ENCODE data around the gene RPS19.

RPS19 gene

GRCh38 chr19:41859618-41860418 lies at the start of gene RPS19:
RPS19 (plus strand) TSS chr19:41860255; CDS start chr19:41860775, 520 bp downstream.
- peak; percentile 99 for DNase-seq

- no peak for DNase-seq
These were observed 49.8 kb upstream of the RPS19 start for GRCh38 chr19:41810301-41810700.

- no peak for DNase-seq
These were observed 49.0 kb upstream of the RPS19 start for GRCh38 chr19:41811036-41811435.

DNA sequence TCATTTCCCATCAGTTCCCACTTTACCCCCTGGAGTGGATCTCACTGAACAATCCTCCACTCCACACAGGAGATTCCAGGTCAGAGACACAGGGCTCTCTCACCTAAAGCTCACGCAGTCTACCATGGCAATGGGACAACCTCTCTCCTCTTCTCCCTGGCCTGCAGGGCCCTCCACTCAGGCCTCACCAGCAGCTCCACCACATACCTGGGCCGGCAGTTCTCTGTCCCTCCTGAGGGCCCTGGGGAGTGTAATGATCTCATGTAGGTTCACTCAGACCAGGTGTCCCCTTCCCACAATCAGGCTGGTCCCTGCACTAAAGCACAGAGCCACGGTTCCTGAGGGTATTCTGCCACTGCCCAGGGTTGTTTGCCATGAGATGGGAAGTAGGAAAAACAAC lies 48.1 kb upstream of the RPS19 start:
- no peak for DNase-seq

DNA sequence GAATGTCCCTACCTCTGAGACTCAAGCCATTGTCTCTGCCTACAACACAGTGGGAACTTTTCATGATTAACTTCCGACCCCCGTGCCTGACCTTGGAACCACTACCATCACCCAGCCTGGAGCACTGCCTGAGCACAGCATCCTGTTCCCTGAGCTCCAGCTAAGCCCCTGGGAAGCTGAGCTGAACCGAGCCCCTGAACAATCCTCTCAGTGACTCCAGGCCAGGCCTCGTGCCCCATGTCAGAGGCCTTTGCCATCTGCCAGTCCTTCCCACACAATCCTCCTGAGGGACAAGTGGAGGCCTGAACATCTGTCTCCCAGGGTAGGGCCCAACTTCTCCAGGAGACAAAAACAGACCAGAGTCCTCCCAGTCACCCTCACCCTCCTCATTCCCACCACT lies 46.1 kb upstream of the RPS19 start:
- no peak for DNase-seq

DNA sequence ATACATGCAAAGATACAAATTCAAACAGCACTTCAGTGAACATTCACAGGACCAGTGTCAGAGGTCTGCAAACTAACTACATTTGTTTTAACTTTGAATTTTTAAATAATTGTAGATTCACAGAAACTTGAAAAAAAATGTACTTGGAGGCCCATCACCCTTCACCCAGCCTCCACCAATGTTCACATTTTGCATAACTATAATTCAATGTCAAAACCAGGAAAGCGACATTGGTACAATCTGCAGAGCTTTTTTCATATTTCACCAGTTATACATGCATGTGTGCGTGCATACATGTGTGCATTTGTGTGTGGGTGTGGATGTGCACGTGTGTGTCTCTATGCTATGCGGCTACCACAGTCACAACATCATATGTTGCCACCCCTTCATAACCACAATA lies 44.8 kb upstream of the RPS19 start:
- no peak for DNase-seq

GRCh38 chr19:41816761-41817160 lies 43.3 kb upstream of the RPS19 start:
- no peak for DNase-seq

DNA sequence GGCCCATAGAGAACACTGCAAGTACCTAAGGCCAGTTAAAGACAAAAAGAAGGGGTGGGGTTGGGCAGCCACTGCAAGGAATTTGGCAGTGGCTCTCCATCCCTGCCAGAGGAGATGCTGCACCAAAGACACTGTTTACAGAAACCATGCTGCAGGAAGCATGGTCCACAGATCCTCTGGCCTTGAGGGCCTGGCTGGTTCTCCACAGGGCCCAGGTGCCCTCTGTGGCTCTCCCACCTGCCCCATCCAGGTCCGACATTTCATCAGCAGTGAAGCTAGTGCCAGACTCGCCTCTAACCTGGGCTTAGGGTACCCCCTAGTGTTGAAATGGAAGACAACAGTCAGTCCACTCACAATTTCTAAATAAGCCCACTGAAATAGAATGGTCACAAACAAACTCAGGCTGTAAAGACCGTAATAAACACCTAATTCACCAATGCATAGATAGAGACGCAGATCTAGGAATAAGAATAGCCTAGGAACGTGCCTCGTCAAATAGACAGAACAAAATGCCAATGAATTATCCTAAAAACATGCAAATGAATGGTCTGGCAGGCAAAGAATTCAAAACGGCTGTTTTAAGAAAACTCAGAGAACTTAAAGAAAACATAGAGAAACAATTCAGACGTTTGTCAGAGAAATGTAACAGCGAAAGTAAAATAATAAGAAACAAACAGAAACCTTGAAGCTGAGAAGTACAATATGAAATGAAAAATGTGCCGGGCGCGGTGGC lies 38.9 kb upstream of the RPS19 start:
- peak; percentile 59 for DNase-seq

GRCh38 chr19:41837981-41838708 lies 21.9 kb upstream of the RPS19 start:
- no peak for DNase-seq

GRCh38 chr19:41839211-41839610 lies 20.8 kb upstream of the RPS19 start:
- DNase-seq, result no peak

DNA sequence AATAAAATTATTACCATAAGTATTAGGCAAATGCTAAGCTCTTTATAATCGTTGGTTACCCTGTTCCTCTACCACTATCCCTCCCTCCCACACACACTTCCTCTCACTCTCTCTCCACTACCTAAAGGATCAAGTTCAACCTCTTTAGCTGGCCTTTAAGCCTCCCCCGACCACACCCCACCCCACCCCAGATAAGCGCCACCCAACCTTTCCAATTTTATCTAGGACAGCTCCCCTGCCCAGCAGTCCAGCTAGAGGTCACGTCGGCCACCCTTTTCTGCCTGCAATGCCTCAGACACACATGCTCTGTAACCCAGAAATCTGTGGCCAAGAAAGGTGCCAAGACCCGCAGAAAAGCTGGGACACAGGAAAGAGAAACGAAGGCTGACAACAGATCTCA lies 16.7 kb upstream of the RPS19 start:
- no peak for DNase-seq

GRCh38 chr19:41844601-41845000 lies 15.5 kb upstream of the RPS19 start, which contains the start of gene LYPD4:
LYPD4 (minus strand) TSS chr19:41844683; CDS start chr19:41839285, 5,398 bp downstream.
- DNase-seq, result no peak

GRCh38 chr19:41845001-41845050 lies 15.2 kb upstream of the RPS19 start, which contains the start of gene DMRTC2:
DMRTC2 (plus strand) TSS chr19:41845042; CDS start chr19:41847429, 2,387 bp downstream.
- DNase-seq, result no peak

DNA sequence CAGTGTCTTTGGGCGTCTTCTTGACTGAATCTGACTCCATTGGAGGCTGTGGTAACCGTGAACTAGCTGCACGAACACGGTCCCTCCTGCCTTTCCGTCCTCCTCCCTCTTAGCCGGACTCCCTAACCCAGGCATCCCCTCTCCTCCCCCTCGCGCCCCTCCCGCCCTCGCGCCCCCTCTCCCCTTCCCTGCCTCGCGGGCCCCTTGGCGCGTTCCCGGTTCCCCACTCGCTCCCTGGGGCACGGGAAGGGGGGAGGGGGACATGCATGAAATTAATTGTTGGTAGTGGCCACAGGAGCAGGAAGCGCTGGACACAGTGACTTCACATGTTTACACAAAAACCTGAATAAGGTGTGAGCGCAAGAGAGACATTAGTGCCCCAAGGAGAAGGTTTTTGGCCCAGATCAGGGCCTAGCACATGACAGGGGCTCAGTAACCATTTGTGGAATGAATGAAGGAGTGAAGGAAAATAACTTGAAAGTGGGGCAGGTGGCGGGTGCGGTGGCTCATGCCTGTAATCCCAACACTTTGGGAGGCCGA lies 14.9 kb upstream of the RPS19 start:
- DNase-seq, result no peak

- no peak for DNase-seq
These were observed 12.5 kb upstream of the RPS19 start for GRCh38 chr19:41847351-41848105.

DNA sequence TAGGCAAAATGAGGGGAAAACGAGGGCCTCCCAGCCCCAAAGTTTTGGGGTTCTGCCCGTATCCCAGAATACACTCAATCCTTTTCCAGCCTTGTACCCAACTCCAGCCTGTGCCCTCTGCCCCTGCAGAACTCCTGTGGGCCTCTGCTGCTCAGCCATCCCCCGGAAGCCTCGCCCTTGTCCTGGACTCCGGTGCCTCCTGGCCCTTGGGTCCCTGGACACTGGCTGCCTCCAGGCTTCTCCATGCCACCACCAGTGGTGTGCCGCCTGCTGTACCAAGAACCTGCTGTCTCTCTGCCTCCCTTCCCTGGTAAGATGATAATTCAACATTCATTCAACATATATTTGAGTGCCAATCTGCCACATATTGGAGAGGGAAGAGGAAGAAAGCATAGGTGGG lies 11.4 kb upstream of the RPS19 start:
- no peak for DNase-seq

GRCh38 chr19:41849067-41849466 lies 11.0 kb upstream of the RPS19 start:
- DNase-seq, result no peak

- no peak for DNase-seq
These were observed 9.7 kb upstream of the RPS19 start for GRCh38 chr19:41850381-41850780.

GRCh38 chr19:41851456-41851855 lies 8.6 kb upstream of the RPS19 start:
- DNase-seq, result no peak

DNA sequence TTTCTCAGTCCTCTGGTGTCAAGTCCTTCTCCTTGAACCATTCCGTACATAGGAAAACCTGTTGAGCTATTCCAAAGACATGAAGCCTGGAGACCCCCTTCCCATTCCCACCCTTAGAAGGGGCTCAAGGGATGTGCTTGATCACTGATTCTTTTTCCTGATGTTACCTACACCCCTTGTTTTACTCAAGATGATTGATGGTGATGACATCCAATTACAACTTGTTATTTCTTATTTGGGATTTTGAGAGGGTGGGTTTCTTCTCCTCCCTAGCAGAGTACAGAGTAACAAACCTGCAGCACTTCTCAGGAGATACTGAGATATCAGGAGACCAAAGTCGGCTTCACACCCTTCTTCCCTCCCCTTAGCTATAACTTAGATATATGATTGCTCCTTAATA lies 6.7 kb upstream of the RPS19 start:
- no peak for DNase-seq

GRCh38 chr19:41853768-41854167 lies 6.3 kb upstream of the RPS19 start:
- DNase-seq, result no peak

GRCh38 chr19:41859213-41859617 lies 840 bp upstream of the RPS19 start:
- no peak for DNase-seq

All from stimulated activated CD8-positive, alpha-beta memory T cell treated with anti-CD3 and anti-CD28 coated beads, Interleukin-4, amount 100 ng/mL, for 48 hours (primary cell).